ENCODE results near the gene METTL22.

DNA sequence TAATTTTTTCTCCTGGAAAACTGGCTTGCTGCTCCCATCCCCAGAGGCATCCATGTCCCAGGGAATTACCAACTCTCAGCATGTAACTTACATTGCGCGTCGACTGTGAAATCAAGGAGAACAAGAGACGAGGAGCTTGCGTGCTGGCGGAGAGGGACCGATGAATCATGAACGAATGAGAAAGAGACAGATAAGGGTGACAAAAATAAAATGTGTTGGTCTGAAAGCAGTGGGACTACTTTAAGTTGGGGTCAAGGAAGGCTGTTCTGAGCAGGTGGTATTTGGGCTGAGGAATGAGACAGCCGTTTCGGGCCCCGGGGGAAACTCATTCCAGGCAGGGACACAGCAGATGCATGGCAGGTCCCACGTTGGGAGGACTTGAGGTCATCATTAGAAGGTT is 75.4 kb downstream of the METTL22 start:
- TF ChIP-seq, protein P1, sequence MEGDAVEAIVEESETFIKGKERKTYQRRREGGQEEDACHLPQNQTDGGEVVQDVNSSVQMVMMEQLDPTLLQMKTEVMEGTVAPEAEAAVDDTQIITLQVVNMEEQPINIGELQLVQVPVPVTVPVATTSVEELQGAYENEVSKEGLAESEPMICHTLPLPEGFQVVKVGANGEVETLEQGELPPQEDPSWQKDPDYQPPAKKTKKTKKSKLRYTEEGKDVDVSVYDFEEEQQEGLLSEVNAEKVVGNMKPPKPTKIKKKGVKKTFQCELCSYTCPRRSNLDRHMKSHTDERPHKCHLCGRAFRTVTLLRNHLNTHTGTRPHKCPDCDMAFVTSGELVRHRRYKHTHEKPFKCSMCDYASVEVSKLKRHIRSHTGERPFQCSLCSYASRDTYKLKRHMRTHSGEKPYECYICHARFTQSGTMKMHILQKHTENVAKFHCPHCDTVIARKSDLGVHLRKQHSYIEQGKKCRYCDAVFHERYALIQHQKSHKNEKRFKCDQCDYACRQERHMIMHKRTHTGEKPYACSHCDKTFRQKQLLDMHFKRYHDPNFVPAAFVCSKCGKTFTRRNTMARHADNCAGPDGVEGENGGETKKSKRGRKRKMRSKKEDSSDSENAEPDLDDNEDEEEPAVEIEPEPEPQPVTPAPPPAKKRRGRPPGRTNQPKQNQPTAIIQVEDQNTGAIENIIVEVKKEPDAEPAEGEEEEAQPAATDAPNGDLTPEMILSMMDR (IDR thresholded peaks at IDR 0.05; ENCODE audit: poor library complexity), result no peak
- no peak for TF ChIP-seq EZH2 (IDR thresholded peaks at IDR 0.05; ENCODE audit: borderline replicate concordance)

Data from hepatocyte (in vitro differentiated cells).